ENCODE measurements around the gene TSPAN1.

DNA sequence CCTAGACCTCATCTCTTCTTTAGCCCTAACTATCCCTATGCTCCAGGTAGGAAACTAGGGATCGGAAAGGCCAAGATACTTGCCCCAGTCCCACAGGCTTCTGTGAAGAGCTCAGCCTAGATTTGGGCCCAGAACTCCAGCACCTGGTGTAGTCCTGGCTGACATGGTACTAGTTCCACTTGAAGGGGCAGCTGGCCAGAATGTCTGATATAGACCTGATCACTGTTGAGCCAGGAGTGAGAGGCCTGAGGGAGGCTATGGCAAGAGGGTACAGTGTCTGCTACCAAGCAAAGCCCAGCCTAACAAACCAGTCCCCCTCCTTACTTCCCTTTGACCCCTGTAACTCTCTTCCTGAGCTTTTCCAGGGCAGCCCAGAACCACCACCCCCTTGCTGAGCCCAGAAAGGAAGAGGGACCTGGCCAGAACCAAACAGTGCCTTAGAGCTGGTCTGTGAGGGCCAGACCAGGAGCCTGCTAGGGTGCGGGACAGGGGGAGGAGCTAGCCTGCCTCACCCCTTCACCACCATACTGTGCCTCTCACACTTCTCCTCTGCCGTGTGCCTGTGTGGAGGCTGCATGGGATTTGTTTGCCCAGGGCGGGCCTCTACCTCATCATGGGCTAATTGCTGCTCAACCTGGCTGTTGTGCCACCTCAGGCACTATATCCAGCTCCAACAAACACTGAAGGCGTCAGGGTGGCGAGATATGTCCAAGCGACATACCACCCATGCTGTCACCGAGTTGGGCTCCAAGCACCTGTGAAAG lies 12.4 kb downstream of the TSPAN1 start:
- TF ChIP-seq POLR2A (IDR thresholded peaks at IDR 0.05; ENCODE audit: low read length) (no peak), GATA1 (IDR thresholded peaks at IDR 0.05; ENCODE audit: low read depth, low read length) (no peak)

Measured in erythroblast (primary cell).